HG03342 (cell line): ENCODE measurements around the gene MYO9B.
"Not testable (repeated sequence)": the region's sequence is repeated elsewhere in the genome, so short reads cannot be mapped to it uniquely, and the experiment has no call there.

ENCODE experiments used
- ATAC-seq: cut with Tn5 transposase; IDR thresholded peaks from one replicate; pipeline ENCODE4 v1.9.1; 2021; ENCODE audit warnings: mild to moderate bottlenecking, moderate library complexity; ENCODE audit not compliant: unreplicated experiment

MYO9B gene

DNA sequence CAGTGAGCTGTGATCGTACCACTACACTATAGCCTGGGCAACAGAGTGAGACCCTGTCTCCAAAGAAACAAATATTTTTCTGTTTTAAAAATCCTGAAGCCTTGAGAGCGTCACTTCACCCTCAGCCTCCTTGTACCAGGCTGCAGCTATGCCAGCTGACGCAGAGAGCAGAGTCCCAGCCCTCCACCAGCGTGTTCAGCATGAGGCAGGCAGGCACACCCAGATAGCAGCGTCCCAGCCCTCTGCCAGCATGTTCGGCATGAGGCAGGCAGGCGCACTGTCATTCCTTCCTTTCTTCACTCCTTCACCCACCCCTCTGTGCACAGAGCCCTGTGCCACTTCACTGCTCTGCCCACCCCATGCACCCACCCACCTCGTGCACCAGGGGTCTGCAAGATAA, 96.3 kb downstream of the MYO9B start:
- no peak for ATAC-seq

- ATAC-seq: no peak
These were observed 97.2 kb downstream of the MYO9B start for GRCh38 chr19:17172624-17173345.

- ATAC-seq: no peak
These were observed 102.7 kb downstream of the MYO9B start for GRCh38 chr19:17178291-17178690.

- no peak for ATAC-seq
These were observed 105.6 kb downstream of the MYO9B start for GRCh38 chr19:17180997-17181702.

GRCh38 chr19:17183271-17183761, 107.7 kb downstream of the MYO9B start:
- ATAC-seq: no peak

GRCh38 chr19:17183858-17184321, 108.3 kb downstream of the MYO9B start:
- no peak for ATAC-seq

DNA sequence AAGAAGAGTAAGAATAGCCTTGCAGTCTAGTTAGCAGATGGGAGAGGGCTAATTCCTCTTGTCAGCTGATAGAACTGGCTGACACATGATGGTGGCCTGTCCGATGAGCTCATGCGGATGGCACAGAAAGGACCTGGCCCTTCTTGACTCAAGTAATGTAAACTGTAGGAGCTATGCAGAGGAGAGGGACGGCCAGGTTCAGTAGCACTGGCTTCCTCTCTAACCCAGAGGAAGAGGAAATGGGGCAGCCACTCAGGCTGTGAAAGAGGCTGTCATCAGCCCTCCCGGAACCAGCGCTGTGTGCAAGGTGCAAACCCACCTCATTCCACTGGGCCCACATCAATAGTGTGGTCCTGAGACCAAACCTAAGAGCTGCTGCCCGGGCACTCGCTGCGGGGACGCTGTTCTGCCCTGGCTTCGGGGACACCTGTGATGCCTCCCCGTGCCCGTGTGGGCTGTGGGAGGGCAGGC, 108.8 kb downstream of the MYO9B start:
- no peak for ATAC-seq

GRCh38 chr19:17185590-17185989, 110.0 kb downstream of the MYO9B start:
- ATAC-seq: no peak

- not testable (repeated sequence) for ATAC-seq
These were observed 116.2 kb downstream of the MYO9B start for GRCh38 chr19:17191736-17192135.

- ATAC-seq: no peak
These were observed 117.2 kb downstream of the MYO9B start for GRCh38 chr19:17192751-17193150.

DNA sequence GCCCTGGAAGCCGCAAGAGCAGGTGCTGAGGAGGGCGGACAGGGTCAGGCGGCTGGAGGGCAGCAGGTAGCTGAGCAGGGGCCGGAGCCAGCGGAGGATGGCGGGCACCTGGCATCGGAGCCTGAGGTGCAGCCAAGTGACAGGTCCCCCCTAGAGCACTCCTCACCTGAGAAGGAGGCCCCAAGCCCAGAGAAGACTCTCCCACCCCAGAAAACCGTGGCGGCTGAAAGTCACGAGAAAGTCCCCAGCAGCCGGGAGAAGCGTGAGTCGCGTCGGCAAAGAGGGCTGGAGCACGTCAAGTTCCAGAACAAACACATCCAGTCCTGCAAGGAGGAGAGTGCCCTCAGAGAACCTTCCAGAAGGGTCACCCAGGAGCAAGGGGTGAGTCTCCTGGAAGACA, 119.0 kb downstream of the MYO9B start:
- ATAC-seq: no peak

DNA sequence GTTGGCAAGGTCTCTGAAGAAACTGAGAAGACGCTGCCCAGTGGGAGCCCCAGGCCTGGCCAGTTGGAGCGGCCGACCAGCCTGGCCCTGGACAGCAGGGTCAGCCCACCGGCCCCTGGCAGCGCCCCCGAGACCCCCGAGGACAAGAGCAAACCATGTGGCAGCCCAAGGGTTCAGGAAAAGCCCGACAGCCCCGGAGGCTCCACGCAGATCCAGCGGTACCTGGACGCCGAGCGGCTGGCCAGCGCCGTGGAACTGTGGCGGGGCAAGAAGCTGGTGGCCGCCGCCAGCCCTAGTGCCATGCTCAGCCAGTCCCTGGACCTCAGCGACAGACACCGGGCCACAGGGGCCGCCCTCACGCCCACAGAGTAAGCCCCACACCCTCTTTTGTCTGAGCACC, 119.5 kb downstream of the MYO9B start:
- ATAC-seq: no peak

DNA sequence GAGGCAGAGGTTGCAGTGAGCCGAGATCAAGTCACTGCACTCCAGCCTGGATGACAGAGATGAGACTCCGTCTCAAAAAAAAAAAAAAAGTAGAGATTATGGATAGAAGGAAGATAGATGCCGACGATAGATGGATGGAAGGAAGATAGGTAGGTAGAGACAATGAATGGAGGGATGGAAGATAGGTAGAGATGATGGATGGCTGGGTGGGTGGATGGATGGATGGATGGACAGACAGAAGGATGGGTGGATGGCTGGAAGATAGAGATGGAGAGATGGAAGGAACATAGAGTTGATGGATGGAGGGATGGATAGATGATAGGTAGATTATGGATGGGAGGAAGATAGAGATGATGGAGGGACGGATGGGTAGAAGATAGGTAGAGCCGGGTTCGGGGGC, 121.0 kb downstream of the MYO9B start:
- no peak for ATAC-seq

GRCh38 chr19:17197666-17198065, 122.1 kb downstream of the MYO9B start:
- ATAC-seq: no peak

GRCh38 chr19:17200408-17201079, 125.0 kb downstream of the MYO9B start:
- no peak for ATAC-seq

GRCh38 chr19:17202249-17202648, 126.7 kb downstream of the MYO9B start:
- no peak for ATAC-seq

DNA sequence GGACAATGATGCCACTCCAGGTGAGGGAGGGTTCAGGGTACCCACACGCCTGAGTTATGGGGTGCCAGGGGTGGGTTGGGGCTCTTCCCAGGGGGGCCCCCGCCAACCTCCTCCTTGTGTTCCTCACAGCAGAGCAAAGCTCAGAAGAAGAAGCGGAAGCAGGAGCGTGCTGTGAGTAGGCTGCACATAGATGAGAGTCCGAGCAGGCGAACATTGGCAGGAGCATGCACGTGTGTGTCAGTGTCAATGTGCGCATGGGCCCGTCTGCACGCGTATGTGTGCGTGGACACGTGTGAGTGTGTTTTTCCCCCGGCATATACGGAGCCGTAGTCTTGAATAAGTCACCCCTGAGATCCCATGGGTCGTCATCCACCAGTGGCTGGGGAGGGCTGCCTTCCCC, 127.1 kb downstream of the MYO9B start:
- no peak for ATAC-seq

DNA sequence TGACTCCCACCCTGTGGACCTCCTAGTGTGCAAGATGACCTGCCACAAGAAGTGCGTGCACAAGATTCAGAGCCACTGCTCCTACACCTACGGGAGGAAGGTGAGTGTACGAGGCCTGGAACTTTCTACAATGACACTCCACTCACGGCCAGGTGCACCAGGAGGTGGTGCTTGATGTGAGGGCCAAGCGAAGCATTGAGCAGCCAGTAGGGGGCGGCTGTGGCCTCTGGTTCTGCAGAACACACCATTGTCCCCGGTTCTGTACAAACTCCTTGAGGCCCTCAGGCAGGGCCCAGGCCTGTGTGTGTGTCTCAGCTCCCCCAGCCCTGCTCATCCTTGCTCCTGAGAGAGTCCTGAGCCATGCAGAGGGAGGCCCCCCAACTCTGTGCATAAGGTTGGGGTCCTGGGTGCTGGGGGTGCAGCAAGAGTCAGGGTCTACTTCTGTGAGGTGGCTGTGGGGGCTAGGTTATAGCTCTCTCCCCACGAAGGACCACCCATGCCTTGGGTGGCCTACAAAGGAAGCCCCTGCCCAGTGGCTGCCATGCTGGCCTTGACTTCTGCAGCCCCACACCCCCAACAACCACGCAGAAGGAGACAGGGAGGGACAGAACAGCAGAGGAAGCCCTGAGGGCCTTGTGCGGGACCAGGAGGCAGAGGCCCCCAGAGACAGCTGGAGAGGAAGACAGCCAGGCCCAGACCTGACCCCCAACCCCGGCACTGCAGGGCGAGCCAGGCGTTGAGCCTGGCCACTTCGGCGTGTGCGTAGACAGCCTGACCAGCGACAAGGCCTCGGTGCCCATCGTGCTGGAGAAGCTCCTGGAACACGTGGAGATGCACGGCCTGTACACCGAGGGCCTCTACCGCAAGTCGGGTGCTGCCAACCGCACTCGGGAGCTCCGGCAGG, 129.9 kb downstream of the MYO9B start:
- ATAC-seq: no peak

DNA sequence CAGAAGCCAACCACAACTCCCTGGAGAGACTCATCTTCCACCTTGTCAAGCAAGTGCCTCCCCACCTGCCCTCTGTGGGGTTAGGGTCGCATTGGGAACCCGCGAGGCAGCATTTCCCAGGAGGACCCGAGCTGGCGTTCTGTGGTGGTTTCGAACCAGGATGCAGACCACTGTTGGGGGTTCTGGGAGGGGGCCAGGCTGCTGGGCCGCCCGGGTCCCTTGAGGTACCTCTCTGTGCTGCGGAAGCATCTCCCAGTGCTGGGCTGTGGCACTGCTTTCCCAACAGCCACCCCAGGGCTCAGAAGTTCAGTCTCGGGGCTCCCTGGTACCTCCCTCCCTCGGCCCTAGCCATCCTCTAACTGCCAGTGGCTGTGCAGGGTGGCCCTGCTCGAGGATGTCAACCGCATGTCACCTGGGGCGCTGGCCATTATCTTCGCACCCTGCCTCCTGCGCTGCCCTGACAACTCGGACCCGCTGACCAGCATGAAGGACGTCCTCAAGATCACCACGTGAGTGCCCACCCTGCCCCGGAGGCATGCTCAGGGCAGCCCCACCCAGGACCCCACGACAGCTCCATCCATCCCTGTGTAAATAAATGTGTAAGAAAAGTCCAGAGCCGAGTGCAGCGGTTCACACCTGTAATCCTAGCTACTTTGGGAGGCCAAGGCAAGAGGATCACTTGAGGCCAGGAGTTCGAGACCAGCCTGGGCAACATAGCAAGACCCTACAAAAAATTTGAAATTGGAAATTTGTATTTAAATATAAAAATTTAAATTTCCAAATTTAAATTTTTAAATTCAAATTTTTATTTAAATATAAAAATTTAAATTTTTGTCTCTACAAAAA, 131.4 kb downstream of the MYO9B start:
- no peak for ATAC-seq
